ENCODE measurements around the gene PLXNA2.

Gene PLXNA2

GRCh38 chr1:208240662-208241355 lies 3.4 kb downstream of the PLXNA2 start:
- no peak for DNase-seq (ENCODE audit: low read depth)

GRCh38 chr1:208239473-208240381 lies 4.5 kb downstream of the PLXNA2 start:
- no peak for DNase-seq (ENCODE audit: low read depth)

- no peak for DNase-seq (ENCODE audit: low read depth)
Measured at GRCh38 chr1:208238710-208239472, 5.3 kb downstream of the PLXNA2 start.

- no peak for DNase-seq (ENCODE audit: low read depth)
Measured at GRCh38 chr1:208237241-208237640, 6.9 kb downstream of the PLXNA2 start.

GRCh38 chr1:208235982-208236761 lies 8.0 kb downstream of the PLXNA2 start:
- no peak for DNase-seq (ENCODE audit: low read depth)

GRCh38 chr1:208235356-208235981 lies 8.7 kb downstream of the PLXNA2 start:
- DNase-seq (ENCODE audit: low read depth), result no peak

- DNase-seq (ENCODE audit: low read depth), result no peak
Measured at GRCh38 chr1:208234721-208235120, 9.5 kb downstream of the PLXNA2 start.

- DNase-seq (ENCODE audit: low read depth), result no peak
Measured at GRCh38 chr1:208233978-208234377, 10.2 kb downstream of the PLXNA2 start.

GRCh38 chr1:208233546-208233945 lies 10.6 kb downstream of the PLXNA2 start:
- DNase-seq (ENCODE audit: low read depth), result no peak

GRCh38 chr1:208232662-208233038 lies 11.5 kb downstream of the PLXNA2 start:
- DNase-seq (ENCODE audit: low read depth), result no peak

GRCh38 chr1:208231881-208232661 lies 12.1 kb downstream of the PLXNA2 start:
- no peak for DNase-seq (ENCODE audit: low read depth)

GRCh38 chr1:208230668-208231529 lies 13.3 kb downstream of the PLXNA2 start:
- no peak for DNase-seq (ENCODE audit: low read depth)

GRCh38 chr1:208228550-208228949 lies 15.6 kb downstream of the PLXNA2 start:
- no peak for DNase-seq (ENCODE audit: low read depth)

- no peak for DNase-seq (ENCODE audit: low read depth)
Measured at GRCh38 chr1:208228026-208228425, 16.2 kb downstream of the PLXNA2 start.

GRCh38 chr1:208227366-208227765 lies 16.8 kb downstream of the PLXNA2 start:
- no peak for DNase-seq (ENCODE audit: low read depth)

- no peak for DNase-seq (ENCODE audit: low read depth)
Measured at GRCh38 chr1:208225954-208226937, 17.9 kb downstream of the PLXNA2 start.

GRCh38 chr1:208224192-208224713 lies 19.9 kb downstream of the PLXNA2 start:
- DNase-seq (ENCODE audit: low read depth), result no peak

GRCh38 chr1:208223136-208223535 lies 21.0 kb downstream of the PLXNA2 start:
- no peak for DNase-seq (ENCODE audit: low read depth)
